GM12878 (cell line): Measurements from ENCODE around the gene MAST2. TPM values are rescaled to one million over a fixed set of nuclear protein-coding genes. Genes with fewer than 3 reads are reported as not detected.

Source experiments
- ATAC-seq: fragments of 200-7000 bp; cut with Tn5 transposase; 3 replicates; pipeline ENCODE4 v1.9.1; 2020; ENCODE audit warnings: mild to moderate bottlenecking, moderate library complexity
- BruUV-seq: library from RNA; stranded (reverse); fragments of 400-500 nt; replicated peaks from 2 replicates; lab custom pipeline; 2021; lab: Mats Ljungman, UMichigan
- CTCF ChIA-PET: fragments of 300-600 bp; sonication (Branson Sonifier 250); formaldehyde crosslinking; extraction: SDS; loops from one replicate; lab custom pipeline; 2021; ENCODE audit warnings: inconsistent platforms; lab: Yijun Ruan, JAX
- POLR2A ChIA-PET: fragments of 350-600 bp; formaldehyde crosslinking; extraction: SDS; loops from one replicate; lab custom pipeline; 2021; ENCODE audit warnings: inconsistent platforms; lab: Charles Lee
- RAD21 ChIA-PET: fragments of 300-600 bp; sonication (Branson Sonifier 250); formaldehyde crosslinking; loops from one replicate; lab custom pipeline; 2023; ENCODE audit warnings: antibody characterized with exemption; ENCODE audit not compliant: unreplicated experiment; lab: Charles Lee
- SMC1A ChIA-PET: fragments of 300-600 bp; sonication (Branson Sonifier 250); formaldehyde crosslinking; loops from one replicate; lab custom pipeline; 2023; ENCODE audit not compliant: unreplicated experiment, uncharacterized antibody; lab: Charles Lee
- DNase-seq: peaks from one replicate; pipeline ENCODE4 v3.0.0-alpha.2; 2011; ENCODE audit warnings: low read depth, low spot score
- FAIRE-seq: peaks from 3 replicates; lab custom pipeline; 2011; peaks lifted over from hg19 to GRCh38; lab: Jason Lieb, UNC
- H2AFZ ChIP-seq: 2 replicates; pipeline ENCODE4 v1.6.0; 2011; ENCODE audit warnings: low read depth, low read length, control low read depth; ENCODE audit not compliant: control insufficient read depth
- H3K27ac ChIP-seq: 2 replicates; pipeline ENCODE4 v1.5.1; 2011; ENCODE audit warnings: control low read depth; ENCODE audit not compliant: control insufficient read depth, insufficient read depth
- H3K27me3 ChIP-seq, 2 experiments: replicated peaks in 1 of 2; 2 replicates each; pipeline versions ENCODE4 v1.6.0 to v1.6.1; 2011; ENCODE audit warnings: low read length in 1 of 2; ENCODE audit not compliant: control insufficient read depth in 2 of 2, insufficient read depth in 2 of 2
- H3K36me3 ChIP-seq, 2 experiments: 2 replicates each; pipeline ENCODE4 v1.5.1; 2011; ENCODE audit warnings: low read length in 1 of 2; ENCODE audit not compliant: control insufficient read depth in 2 of 2, insufficient read depth in 2 of 2
- H3K4me1 ChIP-seq: 2 replicates; pipeline ENCODE4 v1.6.1; 2011; ENCODE audit warnings: mild to moderate bottlenecking, low read length, moderate library complexity, mixed read lengths; ENCODE audit not compliant: control insufficient read depth, insufficient read depth
- H3K4me2 ChIP-seq: 2 replicates; pipeline ENCODE4 v1.6.0; 2011; ENCODE audit warnings: control low read depth; ENCODE audit not compliant: control insufficient read depth, insufficient read depth
- H3K4me3 ChIP-seq: fragments of 200-600 bp; sonication (generic); 2 replicates; pipeline ENCODE4 v1.5.1; 2016
- H3K79me2 ChIP-seq: 2 replicates; pipeline ENCODE4 v1.6.0; 2011; ENCODE audit warnings: low read length; ENCODE audit not compliant: control insufficient read depth, insufficient read depth
- H3K9ac ChIP-seq: 2 replicates; pipeline ENCODE4 v1.8.0; 2011; ENCODE audit warnings: low read length, control low read depth, mixed read lengths; ENCODE audit not compliant: control insufficient read depth, insufficient read depth
- H3K9me3 ChIP-seq: replicated peaks from 3 replicates; pipeline ENCODE4 v1.5.1; 2011; ENCODE audit warnings: mild to moderate bottlenecking, low read length; ENCODE audit not compliant: control insufficient read depth, insufficient read depth
- H4K20me1 ChIP-seq: 2 replicates; pipeline ENCODE4 v1.6.0; 2011; ENCODE audit not compliant: control insufficient read depth, insufficient read depth
- CBX5 ChIP-seq: sonication (generic); IDR thresholded peaks from 2 replicates; pipeline ENCODE4 v1.6.1; 2016; ENCODE audit warnings: low read depth, moderate library complexity, mild to moderate bottlenecking, inconsistent platforms
- JUND ChIP-seq: IDR thresholded peaks from 2 replicates; pipeline ENCODE4 v1.6.1; 2012; ENCODE audit warnings: low read depth, mild to moderate bottlenecking, low read length, improper control_type of control experiment, moderate library complexity
- MEF2A ChIP-seq: IDR thresholded peaks from 2 replicates; pipeline ENCODE4 v1.6.1; 2011; ENCODE audit warnings: low read depth, mild to moderate bottlenecking, low read length, moderate library complexity; ENCODE audit not compliant: insufficient read depth
- MTA3 ChIP-seq: IDR thresholded peaks from 2 replicates; pipeline ENCODE4 v1.6.1; 2012; ENCODE audit warnings: low read length, inconsistent platforms, borderline replicate concordance
- PAX5 ChIP-seq: IDR thresholded peaks from 2 replicates; pipeline ENCODE4 v1.6.1; 2011; ENCODE audit warnings: low read depth, low read length, borderline replicate concordance
- TARDBP ChIP-seq: IDR thresholded peaks from 2 replicates; pipeline ENCODE4 v1.6.1; 2016; ENCODE audit warnings: borderline replicate concordance
- whole genome bisulfite sequencing: methylation state at CpG from one replicate; pipeline ENCODE4 v1.1.6; 2016; ENCODE audit warnings: low lambda C conversion rate; ENCODE audit not compliant: insufficient replicate concordance, insufficient coverage; ENCODE audit errors: missing lambda C conversion rate; 5-methylcytosine and 5-hydroxymethylcytosine counted together
- in situ Hi-C: fragments of 300-500 bp; cut with MboI; formaldehyde crosslinking; loops from 9 replicates; pipeline ENCODE4 v1.14.3; 2018; ENCODE audit warnings: mixed read lengths
- intact Hi-C: fragments of 100-400 bp; cut with micrococcal nuclease; formaldehyde crosslinking; loops from one replicate; pipeline ENCODE4 v1.14.2; 2022; ENCODE audit not compliant: unreplicated experiment
- polyA plus RNA-seq, 11 experiments: library from polyadenylated mRNA; depleted of rRNA in 4 of 11; unstranded in 6 of 11; stranded (reverse) in 5 of 11; fragments of >200 nt; fragmentation: Nextera tagmentation in 4 of 11; fragmentation: Illumina TruSeq in 1 of 11; extraction: Ambion mirVana in 4 of 11; extraction: Trizol in 1 of 11; gene quantifications; 1 replicate in 1 of 11; 2 replicates in 10 of 11; pipeline versions ENCODE4 v1.2.1 to v1.2.3, GENCODE V29; 2011 to 2016; ENCODE audit warnings: inconsistent platforms in 2 of 11, missing spikeins in 2 of 11, low read depth in 1 of 11
- total RNA-seq, 4 experiments: library from RNA; depleted of rRNA in 3 of 4; stranded (reverse); fragments of >200 nt in 3 of 4; fragmentation: Illumina TruSeq in 1 of 4; extraction: Trizol in 1 of 4; gene quantifications; 2 replicates each; pipeline versions ENCODE4 v1.2.1 to v1.2.3, GENCODE V29; 2013 to 2021
- TF ChIP-seq, protein P1 (sequence below), 3 experiments: IDR thresholded peaks in 2 of 3; conservative IDR thresholded peaks in 1 of 3; 2 replicates each; pipeline ENCODE4 v1.5.1; 2011; ENCODE audit warnings: low read depth in 3 of 3, low read length in 3 of 3, mild to moderate bottlenecking in 3 of 3, control low read depth in 2 of 3, moderate library complexity in 2 of 3, inconsistent platforms in 1 of 3, mixed read lengths in 1 of 3; ENCODE audit not compliant: control insufficient read depth in 2 of 3, insufficient read depth in 1 of 3; ENCODE audit errors: extremely low read depth in 1 of 3
- TF ChIP-seq, protein P2 (sequence below): fragments of 450-650 bp; IDR thresholded peaks from 2 replicates; pipeline ENCODE4 v1.6.1; 2017; ENCODE audit warnings: borderline replicate concordance
- TF ChIP-seq, protein P3 (sequence below): fragments of 450-650 bp; formaldehyde crosslinking; IDR thresholded peaks from 2 replicates; pipeline ENCODE4 v1.4.0; 2022; ENCODE audit warnings: mild to moderate bottlenecking, moderate library complexity
- TF ChIP-seq, protein P4 (sequence below): fragments of 450-650 bp; IDR thresholded peaks from 2 replicates; pipeline ENCODE4 v1.6.1; 2018; ENCODE audit warnings: mild to moderate bottlenecking, low read depth, moderate library complexity; ENCODE audit not compliant: partially characterized antibody
- TF ChIP-seq, protein P5 (sequence below): IDR thresholded peaks from 2 replicates; pipeline ENCODE4 v1.6.1; 2011; ENCODE audit warnings: borderline replicate concordance, low read depth, mild to moderate bottlenecking, moderate library complexity, low read length; ENCODE audit not compliant: insufficient read depth, poor library complexity, severe bottlenecking

MAST2 gene
- total and polyA plus RNA-seq, 10 of the 15 experiments (the other 5 are each of a cell fraction or from before 2014, with no cell fraction given): 1.0 to 28.7 (median 13.8) TPM

DNA sequence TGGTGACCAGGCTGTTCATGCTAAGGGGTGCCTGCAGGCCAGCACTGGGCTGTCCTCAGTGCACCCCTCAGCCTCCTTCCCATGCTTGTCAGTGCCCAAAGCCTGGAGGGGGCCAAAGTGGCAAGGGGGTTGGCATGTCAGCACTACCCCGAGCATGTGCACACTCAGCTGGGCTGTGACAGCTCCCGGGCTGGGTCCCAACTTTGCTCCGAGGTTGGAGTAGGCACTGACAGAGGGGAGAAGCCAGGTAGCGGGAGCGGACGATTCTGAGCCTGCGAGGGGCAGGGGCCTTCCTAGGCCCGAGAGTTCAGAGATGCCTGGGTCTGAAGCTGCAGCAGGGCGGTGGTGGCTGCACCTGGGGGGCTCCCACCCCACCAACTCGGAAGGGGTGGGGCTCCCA, 119.0 kb downstream of the MAST2 start:
- Histone ChIP-seq H3K9ac (no peak overlapping the region), H3K9me3 (no peaks in the 10 kb centered on the region), H3K36me3 (no peaks in the 10 kb centered on the region; a peak in 1 of 4 replicates), H3K79me2 (no peaks in the 10 kb centered on the region), H3K4me3 (no peak overlapping the region), H3K4me2 (no peak overlapping the region), H2AFZ (no peak overlapping the region), H3K27ac (no peak overlapping the region), H3K4me1 (peaks cover 14% of the 10 kb centered on the region), H3K27me3 (no peaks in the 10 kb centered on the region), H4K20me1 (no peaks in the 10 kb centered on the region)
- no peak for DNase-seq
- CTCF ChIA-PET: no interaction called here
- in situ Hi-C loops: no loop called here
- POLR2A ChIA-PET: interaction anchor here (0.5 kb wide), 1 partner anchor 1367 kb away, joined by 4 read pairs; no protein-coding TSS in a partner anchor
- WGBS: 98% methylated on average over 10 of the region's 10 CpGs
- SMC1A ChIA-PET: interaction anchor here (0.8 kb wide), 1 partner anchor 1176 kb away, joined by 3 read pairs; no protein-coding TSS in a partner anchor
- RAD21 ChIA-PET: no interaction called here
- no peak for FAIRE-seq
- intact Hi-C loops: no loop called here
- BruUV-seq: no TSS peak
- ATAC-seq: no peak
- TF ChIP-seq CBX5: no peak
- TF ChIP-seq PAX5: no peak
- TF ChIP-seq, protein P1, sequence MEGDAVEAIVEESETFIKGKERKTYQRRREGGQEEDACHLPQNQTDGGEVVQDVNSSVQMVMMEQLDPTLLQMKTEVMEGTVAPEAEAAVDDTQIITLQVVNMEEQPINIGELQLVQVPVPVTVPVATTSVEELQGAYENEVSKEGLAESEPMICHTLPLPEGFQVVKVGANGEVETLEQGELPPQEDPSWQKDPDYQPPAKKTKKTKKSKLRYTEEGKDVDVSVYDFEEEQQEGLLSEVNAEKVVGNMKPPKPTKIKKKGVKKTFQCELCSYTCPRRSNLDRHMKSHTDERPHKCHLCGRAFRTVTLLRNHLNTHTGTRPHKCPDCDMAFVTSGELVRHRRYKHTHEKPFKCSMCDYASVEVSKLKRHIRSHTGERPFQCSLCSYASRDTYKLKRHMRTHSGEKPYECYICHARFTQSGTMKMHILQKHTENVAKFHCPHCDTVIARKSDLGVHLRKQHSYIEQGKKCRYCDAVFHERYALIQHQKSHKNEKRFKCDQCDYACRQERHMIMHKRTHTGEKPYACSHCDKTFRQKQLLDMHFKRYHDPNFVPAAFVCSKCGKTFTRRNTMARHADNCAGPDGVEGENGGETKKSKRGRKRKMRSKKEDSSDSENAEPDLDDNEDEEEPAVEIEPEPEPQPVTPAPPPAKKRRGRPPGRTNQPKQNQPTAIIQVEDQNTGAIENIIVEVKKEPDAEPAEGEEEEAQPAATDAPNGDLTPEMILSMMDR (IDR thresholded peaks at IDR 0.05 in 2 of 3, conservative IDR thresholded peaks at IDR 0.05 in 1 of 3; ENCODE audit: control insufficient read depth in 2 of 3, extremely low read depth in 1 of 3, insufficient read depth in 1 of 3, low read depth in 3 of 3, low read length in 3 of 3): no peak
- TF ChIP-seq, protein P2, sequence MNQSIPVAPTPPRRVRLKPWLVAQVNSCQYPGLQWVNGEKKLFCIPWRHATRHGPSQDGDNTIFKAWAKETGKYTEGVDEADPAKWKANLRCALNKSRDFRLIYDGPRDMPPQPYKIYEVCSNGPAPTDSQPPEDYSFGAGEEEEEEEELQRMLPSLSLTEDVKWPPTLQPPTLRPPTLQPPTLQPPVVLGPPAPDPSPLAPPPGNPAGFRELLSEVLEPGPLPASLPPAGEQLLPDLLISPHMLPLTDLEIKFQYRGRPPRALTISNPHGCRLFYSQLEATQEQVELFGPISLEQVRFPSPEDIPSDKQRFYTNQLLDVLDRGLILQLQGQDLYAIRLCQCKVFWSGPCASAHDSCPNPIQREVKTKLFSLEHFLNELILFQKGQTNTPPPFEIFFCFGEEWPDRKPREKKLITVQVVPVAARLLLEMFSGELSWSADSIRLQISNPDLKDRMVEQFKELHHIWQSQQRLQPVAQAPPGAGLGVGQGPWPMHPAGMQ: no peak
- TF ChIP-seq, protein P3, sequence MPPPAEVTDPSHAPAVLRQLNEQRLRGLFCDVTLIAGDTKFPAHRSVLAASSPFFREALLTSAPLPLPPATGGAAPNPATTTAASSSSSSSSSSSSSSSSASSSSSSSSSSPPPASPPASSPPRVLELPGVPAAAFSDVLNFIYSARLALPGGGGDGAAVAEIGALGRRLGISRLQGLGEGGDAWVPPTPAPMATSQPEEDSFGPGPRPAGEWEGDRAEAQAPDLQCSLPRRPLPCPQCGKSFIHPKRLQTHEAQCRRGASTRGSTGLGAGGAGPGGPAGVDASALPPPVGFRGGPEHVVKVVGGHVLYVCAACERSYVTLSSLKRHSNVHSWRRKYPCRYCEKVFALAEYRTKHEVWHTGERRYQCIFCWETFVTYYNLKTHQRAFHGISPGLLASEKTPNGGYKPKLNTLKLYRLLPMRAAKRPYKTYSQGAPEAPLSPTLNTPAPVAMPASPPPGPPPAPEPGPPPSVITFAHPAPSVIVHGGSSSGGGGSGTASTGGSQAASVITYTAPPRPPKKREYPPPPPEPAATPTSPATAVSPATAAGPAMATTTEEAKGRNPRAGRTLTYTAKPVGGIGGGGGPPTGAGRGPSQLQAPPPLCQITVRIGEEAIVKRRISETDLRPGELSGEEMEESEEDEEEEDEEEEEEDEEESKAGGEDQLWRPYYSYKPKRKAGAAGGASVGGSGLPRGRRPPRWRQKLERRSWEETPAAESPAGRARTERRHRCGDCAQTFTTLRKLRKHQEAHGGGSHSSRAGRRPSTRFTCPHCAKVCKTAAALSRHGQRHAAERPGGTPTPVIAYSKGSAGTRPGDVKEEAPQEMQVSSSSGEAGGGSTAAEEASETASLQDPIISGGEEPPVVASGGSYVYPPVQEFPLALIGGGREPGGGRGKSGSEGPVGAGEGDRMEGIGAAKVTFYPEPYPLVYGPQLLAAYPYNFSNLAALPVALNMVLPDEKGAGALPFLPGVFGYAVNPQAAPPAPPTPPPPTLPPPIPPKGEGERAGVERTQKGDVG (CRISPR knock-in tag): no peak
- TF ChIP-seq MTA3: no peak
- TF ChIP-seq, protein P4, sequence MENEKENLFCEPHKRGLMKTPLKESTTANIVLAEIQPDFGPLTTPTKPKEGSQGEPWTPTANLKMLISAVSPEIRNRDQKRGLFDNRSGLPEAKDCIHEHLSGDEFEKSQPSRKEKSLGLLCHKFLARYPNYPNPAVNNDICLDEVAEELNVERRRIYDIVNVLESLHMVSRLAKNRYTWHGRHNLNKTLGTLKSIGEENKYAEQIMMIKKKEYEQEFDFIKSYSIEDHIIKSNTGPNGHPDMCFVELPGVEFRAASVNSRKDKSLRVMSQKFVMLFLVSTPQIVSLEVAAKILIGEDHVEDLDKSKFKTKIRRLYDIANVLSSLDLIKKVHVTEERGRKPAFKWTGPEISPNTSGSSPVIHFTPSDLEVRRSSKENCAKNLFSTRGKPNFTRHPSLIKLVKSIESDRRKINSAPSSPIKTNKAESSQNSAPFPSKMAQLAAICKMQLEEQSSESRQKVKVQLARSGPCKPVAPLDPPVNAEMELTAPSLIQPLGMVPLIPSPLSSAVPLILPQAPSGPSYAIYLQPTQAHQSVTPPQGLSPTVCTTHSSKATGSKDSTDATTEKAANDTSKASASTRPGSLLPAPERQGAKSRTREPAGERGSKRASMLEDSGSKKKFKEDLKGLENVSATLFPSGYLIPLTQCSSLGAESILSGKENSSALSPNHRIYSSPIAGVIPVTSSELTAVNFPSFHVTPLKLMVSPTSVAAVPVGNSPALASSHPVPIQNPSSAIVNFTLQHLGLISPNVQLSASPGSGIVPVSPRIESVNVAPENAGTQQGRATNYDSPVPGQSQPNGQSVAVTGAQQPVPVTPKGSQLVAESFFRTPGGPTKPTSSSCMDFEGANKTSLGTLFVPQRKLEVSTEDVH: no peak
- no peak for TF ChIP-seq JUND
- no peak for TF ChIP-seq TARDBP
- TF ChIP-seq, protein P5, sequence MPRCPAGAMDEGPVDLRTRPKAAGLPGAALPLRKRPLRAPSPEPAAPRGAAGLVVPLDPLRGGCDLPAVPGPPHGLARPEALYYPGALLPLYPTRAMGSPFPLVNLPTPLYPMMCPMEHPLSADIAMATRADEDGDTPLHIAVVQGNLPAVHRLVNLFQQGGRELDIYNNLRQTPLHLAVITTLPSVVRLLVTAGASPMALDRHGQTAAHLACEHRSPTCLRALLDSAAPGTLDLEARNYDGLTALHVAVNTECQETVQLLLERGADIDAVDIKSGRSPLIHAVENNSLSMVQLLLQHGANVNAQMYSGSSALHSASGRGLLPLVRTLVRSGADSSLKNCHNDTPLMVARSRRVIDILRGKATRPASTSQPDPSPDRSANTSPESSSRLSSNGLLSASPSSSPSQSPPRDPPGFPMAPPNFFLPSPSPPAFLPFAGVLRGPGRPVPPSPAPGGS: no peak
- no peak for TF ChIP-seq MEF2A
